ENCODE results near the gene GPX4. TPM values are rescaled to one million over a fixed set of nuclear protein-coding genes. Genes with fewer than 3 reads are reported as not detected.
A peak's percentile ranks its signal among the peaks of the same experiment; 100 is the strongest.

The GPX4 gene
- total and polyA plus RNA-seq, 2 of the 13 experiments (the other 11 are each of a cell fraction or from before 2014, with no cell fraction given): 535 to 613 TPM

DNA sequence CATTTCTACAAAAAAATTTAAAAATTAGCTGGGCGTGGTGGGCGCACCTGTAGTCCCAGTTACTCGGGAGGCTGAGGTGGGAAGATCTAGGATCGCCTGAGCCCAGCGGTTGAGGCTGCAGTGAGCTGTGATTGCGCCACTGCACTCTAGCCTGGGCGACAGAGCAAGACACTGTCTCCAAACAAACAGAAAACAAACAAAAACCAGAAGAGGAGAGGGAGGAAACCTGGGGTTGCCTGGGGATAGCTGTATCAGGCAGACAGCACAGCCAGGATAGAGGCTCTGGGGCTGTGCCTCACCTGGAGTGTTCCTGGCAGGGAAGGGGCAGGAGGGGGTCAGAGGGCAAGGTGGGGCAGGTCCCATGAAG lies 6.0 kb upstream of the GPX4 start (continued):
- TF ChIP-seq ZNF773 (CRISPR knock-in tag; IDR thresholded peaks at IDR 0.05; ENCODE audit: borderline replicate concordance) (no peak), RFX3 (CRISPR knock-in tag; IDR thresholded peaks at IDR 0.05) (no peak), ZNF143 (CRISPR knock-in tag; IDR thresholded peaks at IDR 0.05) (peak; percentile 58; the same call in 1 of the 2 replicates), ZNF670 (CRISPR knock-in tag; IDR thresholded peaks at IDR 0.05; ENCODE audit: borderline replicate concordance) (no peak), SRY (CRISPR knock-in tag; IDR thresholded peaks at IDR 0.05) (no peak; the same call in 1 of the 2 replicates), HNF4A (CRISPR knock-in tag; IDR thresholded peaks at IDR 0.05) (peak; percentile 44; the same call in 1 of the 2 replicates), ZNF777 (CRISPR knock-in tag; IDR thresholded peaks at IDR 0.05) (no peak), CREB1 (IDR thresholded peaks at IDR 0.05) (no peak), CREB1 (CRISPR knock-in tag; IDR thresholded peaks at IDR 0.05) (no peak), NKX3-1 (CRISPR knock-in tag; IDR thresholded peaks at IDR 0.05) (no peak), GZF1 (CRISPR knock-in tag; IDR thresholded peaks at IDR 0.05) (peak; percentile 31; the same call in 1 of the 2 replicates), ZSCAN20 (CRISPR knock-in tag; IDR thresholded peaks at IDR 0.05; ENCODE audit: borderline replicate concordance) (no peak), RBM39 (IDR thresholded peaks at IDR 0.05; ENCODE audit: low read depth, low read length, poor library complexity, severe bottlenecking) (no peak), FOXK2 (IDR thresholded peaks at IDR 0.05) (no peak), SMAD9 (CRISPR knock-in tag; IDR thresholded peaks at IDR 0.05) (no peak), ZNF335 (CRISPR knock-in tag; IDR thresholded peaks at IDR 0.05) (peak; percentile 96), KLF16 (CRISPR knock-in tag; IDR thresholded peaks at IDR 0.05) (peak in 1 of 2 experiments; percentile 36; a peak in 1 of 4 replicates), ZNF792 (CRISPR knock-in tag; IDR thresholded peaks at IDR 0.05) (0 out of 2 replicates have a peak, but pooled peaks have one; percentile 21), IRX3 (CRISPR knock-in tag; IDR thresholded peaks at IDR 0.05; ENCODE audit: borderline replicate concordance, low read depth) (no peak)
- TF ChIP-seq, protein P1, sequence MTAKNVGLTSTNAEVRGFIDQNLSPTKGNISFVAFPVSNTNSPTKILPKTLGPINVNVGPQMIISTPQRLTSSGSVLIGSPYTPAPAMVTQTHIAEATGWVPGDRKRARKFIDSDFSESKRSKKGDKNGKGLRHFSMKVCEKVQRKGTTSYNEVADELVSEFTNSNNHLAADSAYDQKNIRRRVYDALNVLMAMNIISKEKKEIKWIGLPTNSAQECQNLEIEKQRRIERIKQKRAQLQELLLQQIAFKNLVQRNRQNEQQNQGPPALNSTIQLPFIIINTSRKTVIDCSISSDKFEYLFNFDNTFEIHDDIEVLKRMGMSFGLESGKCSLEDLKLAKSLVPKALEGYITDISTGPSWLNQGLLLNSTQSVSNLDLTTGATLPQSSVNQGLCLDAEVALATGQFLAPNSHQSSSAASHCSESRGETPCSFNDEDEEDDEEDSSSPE (CRISPR knock-in tag; IDR thresholded peaks at IDR 0.05): no peak
- TF ChIP-seq, protein P2, sequence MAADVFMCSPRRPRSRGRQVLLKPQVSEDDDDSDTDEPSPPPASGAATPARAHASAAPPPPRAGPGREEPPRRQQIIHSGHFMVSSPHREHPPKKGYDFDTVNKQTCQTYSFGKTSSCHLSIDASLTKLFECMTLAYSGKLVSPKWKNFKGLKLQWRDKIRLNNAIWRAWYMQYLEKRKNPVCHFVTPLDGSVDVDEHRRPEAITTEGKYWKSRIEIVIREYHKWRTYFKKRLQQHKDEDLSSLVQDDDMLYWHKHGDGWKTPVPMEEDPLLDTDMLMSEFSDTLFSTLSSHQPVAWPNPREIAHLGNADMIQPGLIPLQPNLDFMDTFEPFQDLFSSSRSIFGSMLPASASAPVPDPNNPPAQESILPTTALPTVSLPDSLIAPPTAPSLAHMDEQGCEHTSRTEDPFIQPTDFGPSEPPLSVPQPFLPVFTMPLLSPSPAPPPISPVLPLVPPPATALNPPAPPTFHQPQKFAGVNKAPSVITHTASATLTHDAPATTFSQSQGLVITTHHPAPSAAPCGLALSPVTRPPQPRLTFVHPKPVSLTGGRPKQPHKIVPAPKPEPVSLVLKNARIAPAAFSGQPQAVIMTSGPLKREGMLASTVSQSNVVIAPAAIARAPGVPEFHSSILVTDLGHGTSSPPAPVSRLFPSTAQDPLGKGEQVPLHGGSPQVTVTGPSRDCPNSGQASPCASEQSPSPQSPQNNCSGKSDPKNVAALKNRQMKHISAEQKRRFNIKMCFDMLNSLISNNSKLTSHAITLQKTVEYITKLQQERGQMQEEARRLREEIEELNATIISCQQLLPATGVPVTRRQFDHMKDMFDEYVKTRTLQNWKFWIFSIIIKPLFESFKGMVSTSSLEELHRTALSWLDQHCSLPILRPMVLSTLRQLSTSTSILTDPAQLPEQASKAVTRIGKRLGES (CRISPR knock-in tag; IDR thresholded peaks at IDR 0.05; ENCODE audit: borderline replicate concordance): no peak
- TF ChIP-seq, protein P3, sequence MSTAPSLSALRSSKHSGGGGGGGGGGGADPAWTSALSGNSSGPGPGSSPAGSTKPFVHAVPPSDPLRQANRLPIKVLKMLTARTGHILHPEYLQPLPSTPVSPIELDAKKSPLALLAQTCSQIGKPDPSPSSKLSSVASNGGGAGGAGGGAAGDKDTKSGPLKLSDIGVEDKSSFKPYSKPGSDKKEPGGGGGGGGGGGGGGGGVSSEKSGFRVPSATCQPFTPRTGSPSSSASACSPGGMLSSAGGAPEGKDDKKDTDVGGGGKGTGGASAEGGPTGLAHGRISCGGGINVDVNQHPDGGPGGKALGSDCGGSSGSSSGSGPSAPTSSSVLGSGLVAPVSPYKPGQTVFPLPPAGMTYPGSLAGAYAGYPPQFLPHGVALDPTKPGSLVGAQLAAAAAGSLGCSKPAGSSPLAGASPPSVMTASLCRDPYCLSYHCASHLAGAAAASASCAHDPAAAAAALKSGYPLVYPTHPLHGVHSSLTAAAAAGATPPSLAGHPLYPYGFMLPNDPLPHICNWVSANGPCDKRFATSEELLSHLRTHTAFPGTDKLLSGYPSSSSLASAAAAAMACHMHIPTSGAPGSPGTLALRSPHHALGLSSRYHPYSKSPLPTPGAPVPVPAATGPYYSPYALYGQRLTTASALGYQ (CRISPR knock-in tag; IDR thresholded peaks at IDR 0.05): no peak; the same call in 1 of the 2 replicates
- TF ChIP-seq, protein P4, sequence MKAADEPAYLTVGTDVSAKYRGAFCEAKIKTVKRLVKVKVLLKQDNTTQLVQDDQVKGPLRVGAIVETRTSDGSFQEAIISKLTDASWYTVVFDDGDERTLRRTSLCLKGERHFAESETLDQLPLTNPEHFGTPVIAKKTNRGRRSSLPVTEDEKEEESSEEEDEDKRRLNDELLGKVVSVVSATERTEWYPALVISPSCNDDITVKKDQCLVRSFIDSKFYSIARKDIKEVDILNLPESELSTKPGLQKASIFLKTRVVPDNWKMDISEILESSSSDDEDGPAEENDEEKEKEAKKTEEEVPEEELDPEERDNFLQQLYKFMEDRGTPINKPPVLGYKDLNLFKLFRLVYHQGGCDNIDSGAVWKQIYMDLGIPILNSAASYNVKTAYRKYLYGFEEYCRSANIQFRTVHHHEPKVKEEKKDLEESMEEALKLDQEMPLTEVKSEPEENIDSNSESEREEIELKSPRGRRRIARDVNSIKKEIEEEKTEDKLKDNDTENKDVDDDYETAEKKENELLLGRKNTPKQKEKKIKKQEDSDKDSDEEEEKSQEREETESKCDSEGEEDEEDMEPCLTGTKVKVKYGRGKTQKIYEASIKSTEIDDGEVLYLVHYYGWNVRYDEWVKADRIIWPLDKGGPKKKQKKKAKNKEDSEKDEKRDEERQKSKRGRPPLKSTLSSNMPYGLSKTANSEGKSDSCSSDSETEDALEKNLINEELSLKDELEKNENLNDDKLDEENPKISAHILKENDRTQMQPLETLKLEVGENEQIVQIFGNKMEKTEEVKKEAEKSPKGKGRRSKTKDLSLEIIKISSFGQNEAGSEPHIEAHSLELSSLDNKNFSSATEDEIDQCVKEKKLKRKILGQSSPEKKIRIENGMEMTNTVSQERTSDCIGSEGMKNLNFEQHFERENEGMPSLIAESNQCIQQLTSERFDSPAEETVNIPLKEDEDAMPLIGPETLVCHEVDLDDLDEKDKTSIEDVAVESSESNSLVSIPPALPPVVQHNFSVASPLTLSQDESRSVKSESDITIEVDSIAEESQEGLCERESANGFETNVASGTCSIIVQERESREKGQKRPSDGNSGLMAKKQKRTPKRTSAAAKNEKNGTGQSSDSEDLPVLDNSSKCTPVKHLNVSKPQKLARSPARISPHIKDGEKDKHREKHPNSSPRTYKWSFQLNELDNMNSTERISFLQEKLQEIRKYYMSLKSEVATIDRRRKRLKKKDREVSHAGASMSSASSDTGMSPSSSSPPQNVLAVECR (CRISPR knock-in tag; IDR thresholded peaks at IDR 0.05; ENCODE audit: borderline replicate concordance): no peak
